GM19023 (cell line): ENCODE data around the gene TBX18.
A peak's percentile ranks its signal among the peaks of the same experiment; 100 is the strongest.

Experiments used
- ATAC-seq: cut with Tn5 transposase; IDR thresholded peaks from one replicate; pipeline ENCODE4 v1.9.1; 2021; ENCODE audit warnings: mild to moderate bottlenecking, moderate library complexity; ENCODE audit not compliant: unreplicated experiment

The TBX18 gene

GRCh38 chr6:84764332-84765049 is at the start of gene TBX18:
TSS of gene TBX18 (minus strand) at chr6:84764598. CDS start at chr6:84764181, 417 bp downstream.
- ATAC-seq, result no peak

DNA sequence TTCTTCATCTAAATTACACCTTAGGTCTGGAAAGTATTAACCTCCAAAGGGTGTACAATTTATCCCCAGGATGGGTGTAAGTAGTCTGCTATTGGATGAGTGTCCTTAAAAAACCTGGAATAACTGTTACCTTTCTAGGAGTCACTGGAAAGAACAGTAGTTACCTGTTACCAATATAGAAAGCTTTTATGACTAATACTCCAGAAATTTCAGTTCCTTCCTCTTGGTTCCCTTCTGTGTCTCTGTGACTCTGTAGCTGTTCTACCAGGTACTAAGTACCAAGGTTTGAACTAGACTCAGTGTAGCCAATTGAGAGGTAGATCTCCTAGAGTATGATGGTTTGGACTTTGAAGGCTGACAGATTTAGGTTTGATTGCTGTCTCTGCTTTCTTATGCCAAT is 47.0 kb upstream of the TBX18 start:
- no peak for ATAC-seq

- no peak for ATAC-seq
Measured at GRCh38 chr6:84809455-84809854, 45.1 kb upstream of the TBX18 start.

- ATAC-seq, result no peak
Measured at GRCh38 chr6:84808491-84809061, 44.2 kb upstream of the TBX18 start.

DNA sequence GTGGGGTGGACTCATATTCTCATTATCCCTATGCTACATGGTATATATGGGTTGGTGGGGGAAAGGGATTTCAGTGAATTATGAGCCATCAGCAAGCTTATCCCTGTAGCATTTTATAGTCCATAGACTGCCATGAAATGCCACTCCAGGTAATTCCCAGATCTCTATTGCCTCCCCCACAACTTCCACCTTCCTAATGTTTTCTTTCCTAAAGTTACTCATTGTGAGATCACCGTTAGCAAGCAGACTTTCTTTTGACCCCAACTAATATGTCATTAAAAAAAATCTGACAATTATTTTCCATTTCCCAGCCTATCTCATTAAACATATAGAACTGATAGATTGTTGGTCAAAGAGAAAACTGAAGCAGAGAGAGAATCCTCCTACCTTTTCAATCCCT is 40.7 kb upstream of the TBX18 start:
- no peak for ATAC-seq

GRCh38 chr6:84804720-84805119 is 40.3 kb upstream of the TBX18 start:
- ATAC-seq, result no peak

DNA sequence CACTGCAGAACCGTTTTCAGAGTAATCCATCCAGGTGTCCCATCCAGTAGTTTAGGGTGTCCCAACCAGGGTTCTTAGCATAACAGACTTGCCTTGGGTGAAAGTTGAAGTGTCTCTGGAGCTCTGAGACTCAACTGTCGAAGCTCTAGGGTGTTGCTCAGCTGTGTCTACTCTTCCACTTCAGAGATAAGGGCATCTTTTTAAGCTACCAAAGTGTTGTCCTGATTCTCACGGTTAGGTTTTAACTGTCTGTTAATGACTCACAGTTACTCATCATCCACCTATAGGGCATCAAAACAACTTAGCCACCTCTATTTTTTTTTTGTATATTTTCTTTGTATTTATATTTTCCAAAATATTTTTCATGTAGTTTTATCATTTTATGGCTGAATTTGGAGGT is 36.9 kb upstream of the TBX18 start:
- ATAC-seq, result no peak

DNA sequence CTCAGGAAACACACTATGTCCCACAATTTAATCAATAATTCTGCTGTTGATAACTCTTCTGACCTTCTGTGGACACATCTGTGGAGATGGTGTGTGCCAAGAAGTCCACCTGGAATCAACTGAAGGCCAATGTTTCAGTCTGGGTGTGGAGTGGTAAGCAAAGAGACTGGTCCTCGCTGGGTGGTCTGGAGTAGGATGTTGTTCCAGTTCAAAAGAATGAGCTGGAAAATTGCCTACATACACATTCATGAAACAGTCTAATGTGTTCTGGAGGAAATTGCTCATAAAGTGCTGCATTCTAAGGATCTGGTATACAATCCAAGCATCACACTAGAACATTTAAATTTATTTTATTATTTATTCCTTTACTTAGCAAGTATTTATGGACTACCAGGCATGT is 33.9 kb upstream of the TBX18 start:
- ATAC-seq, result no peak

- ATAC-seq, result no peak
Measured at GRCh38 chr6:84796343-84796742, 31.9 kb upstream of the TBX18 start.

GRCh38 chr6:84791927-84792326 is 27.5 kb upstream of the TBX18 start:
- ATAC-seq, result no peak

GRCh38 chr6:84791233-84791632 is 26.8 kb upstream of the TBX18 start:
- ATAC-seq, result no peak

DNA sequence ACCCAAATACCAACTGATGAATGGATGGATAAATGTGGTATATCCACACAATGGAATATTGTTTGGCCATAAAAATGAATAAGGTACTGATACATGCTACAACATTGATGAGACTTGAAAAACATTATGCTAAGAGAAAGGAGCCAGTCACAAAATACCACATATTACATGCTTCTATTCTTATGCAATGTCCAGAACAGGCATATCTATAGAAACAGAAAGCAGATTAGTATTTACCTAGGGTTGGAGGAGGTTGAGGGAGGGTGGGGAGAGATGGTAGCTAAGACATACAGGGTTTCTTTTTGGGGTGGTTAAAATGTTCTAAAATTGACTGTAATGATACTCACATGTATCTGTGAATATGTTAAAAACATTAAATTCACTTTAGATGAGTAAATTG is 24.8 kb upstream of the TBX18 start:
- ATAC-seq, result no peak

- ATAC-seq, result no peak
Measured at GRCh38 chr6:84788689-84789088, 24.3 kb upstream of the TBX18 start.

GRCh38 chr6:84785671-84786070 is 21.3 kb upstream of the TBX18 start:
- ATAC-seq, result no peak

DNA sequence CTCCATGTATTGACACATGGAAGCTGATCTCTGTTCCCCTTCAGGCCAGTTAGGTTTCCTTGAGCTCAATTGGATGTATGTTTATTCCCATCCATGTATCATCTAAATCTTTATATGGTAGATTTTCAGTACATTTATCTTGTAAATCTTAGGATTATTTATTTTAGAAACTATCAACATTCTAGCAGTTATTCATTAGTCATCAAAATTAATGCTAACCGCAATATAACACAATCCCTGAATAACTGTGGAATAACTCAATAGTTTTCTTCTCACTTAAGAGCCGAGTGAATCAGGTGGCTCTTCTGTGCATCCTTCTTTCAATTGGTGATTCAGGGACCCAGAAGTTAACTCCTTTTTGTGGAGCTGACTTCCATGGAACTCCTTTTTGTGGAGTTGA is 15.5 kb upstream of the TBX18 start:
- ATAC-seq, result no peak

DNA sequence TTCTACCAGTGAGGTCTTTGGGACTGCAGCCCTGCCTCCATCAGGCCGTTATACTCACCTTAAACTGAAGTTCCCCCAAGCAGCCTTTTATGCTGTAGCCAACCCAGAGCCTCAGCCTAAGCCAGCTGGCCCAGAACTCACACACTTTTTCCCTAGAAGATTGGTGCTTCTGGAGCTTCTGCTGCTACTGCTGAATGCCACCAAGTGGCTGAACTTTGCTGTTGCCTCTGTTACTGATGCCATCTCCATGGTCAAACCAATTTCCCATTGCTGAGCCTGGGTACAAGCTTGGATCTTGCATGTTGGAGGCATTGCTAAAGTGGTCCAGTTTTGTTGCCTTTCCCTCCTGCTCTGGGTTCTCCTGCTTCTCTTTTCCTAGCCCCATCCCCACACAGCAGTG is 15.0 kb upstream of the TBX18 start:
- ATAC-seq, result no peak

GRCh38 chr6:84777888-84778287 is 13.5 kb upstream of the TBX18 start:
- no peak for ATAC-seq

GRCh38 chr6:84776392-84776791 is 12.0 kb upstream of the TBX18 start:
- no peak for ATAC-seq

GRCh38 chr6:84775751-84776150 is 11.4 kb upstream of the TBX18 start:
- ATAC-seq, result no peak

DNA sequence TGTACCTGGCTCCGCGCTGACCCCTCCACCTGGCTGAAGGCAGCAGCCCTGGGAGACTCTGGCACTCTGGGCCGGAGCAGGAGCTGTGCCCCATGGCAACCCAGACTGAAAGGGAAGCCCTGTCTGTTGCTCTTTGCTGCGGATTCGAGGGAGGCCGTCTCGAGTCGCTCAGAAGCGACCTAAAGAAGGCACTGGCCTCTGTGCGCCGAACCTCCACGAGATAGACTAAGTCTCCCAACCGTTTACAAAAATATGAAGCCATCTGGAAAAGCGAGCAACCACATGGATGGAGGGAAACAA is 10.5 kb upstream of the TBX18 start:
- no peak for ATAC-seq

GRCh38 chr6:84774157-84774984 is 10.0 kb upstream of the TBX18 start:
- peak; percentile 78 for ATAC-seq

GRCh38 chr6:84773431-84774156 is 9.2 kb upstream of the TBX18 start:
- no peak for ATAC-seq
